ENCODE measurements around the gene FBXL15.

DNA sequence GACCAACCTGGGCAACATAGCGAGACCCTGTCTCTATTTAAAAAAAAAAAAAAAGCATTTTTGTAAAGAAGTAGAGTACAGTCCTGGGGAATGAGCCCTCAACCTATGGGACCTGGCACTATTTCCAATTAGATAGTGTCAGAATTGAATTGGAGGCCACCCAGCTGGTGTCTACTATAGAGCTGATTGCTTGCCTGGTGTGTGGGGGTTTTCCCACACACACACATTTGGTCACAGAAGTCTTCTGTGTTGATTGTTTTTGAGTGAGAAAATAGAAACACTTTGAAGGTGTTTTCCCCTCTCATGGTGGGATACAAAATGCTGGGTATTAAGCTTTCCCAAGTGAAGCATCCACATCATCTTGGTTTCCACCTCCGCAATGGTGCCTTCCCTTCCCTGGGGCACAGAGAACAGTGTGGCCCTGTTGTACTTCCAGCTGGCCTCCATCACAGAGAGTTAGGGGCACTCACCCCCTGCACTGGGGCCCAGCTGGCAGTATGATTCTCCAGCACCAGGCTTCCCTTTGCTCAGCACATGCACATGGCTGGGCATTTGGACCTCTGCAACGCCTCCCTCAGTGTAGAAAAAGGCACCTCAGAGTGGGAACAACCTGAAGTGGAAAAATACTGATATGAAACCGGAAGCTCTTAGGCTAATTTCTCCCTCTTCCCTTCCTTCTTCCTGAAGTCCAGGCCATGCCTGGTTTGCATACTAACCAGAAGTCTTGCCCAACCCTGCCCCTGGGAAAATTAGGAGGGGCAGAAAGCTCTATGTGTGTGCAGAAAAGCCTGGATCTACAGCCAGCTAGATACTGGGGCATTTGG lies 35.8 kb upstream of the FBXL15 start:
- TF ChIP-seq, protein P1, sequence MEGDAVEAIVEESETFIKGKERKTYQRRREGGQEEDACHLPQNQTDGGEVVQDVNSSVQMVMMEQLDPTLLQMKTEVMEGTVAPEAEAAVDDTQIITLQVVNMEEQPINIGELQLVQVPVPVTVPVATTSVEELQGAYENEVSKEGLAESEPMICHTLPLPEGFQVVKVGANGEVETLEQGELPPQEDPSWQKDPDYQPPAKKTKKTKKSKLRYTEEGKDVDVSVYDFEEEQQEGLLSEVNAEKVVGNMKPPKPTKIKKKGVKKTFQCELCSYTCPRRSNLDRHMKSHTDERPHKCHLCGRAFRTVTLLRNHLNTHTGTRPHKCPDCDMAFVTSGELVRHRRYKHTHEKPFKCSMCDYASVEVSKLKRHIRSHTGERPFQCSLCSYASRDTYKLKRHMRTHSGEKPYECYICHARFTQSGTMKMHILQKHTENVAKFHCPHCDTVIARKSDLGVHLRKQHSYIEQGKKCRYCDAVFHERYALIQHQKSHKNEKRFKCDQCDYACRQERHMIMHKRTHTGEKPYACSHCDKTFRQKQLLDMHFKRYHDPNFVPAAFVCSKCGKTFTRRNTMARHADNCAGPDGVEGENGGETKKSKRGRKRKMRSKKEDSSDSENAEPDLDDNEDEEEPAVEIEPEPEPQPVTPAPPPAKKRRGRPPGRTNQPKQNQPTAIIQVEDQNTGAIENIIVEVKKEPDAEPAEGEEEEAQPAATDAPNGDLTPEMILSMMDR (IDR thresholded peaks at IDR 0.05; ENCODE audit: insufficient read depth, low read depth, low read length) = no peak
- TF ChIP-seq EZH2 (IDR thresholded peaks at IDR 0.05; ENCODE audit: insufficient read depth, low read length) = no peak
